RWPE2 (cell line): ENCODE data around the gene ARL8A.
A peak's percentile ranks its signal among the peaks of the same experiment; 100 is the strongest.

ENCODE experiments used
- ATAC-seq: fragments of 200-7000 bp; cut with Tn5 transposase; 3 replicates; pipeline ENCODE4 v1.9.1; 2021; ENCODE audit warnings: low read depth
- DNase-seq: peaks from one replicate; pipeline ENCODE4 v3.0.0-alpha.2; 2020; ENCODE audit warnings: low spot score
- H3K27ac ChIP-seq: fragments of 450-650 bp; 2 replicates; pipeline ENCODE4 v1.5.1; 2017; ENCODE audit warnings: mild to moderate bottlenecking; ENCODE audit not compliant: poor library complexity, severe bottlenecking
- H3K27me3 ChIP-seq: fragments of 250-450 bp; sonication (Bioruptor Pico); 2 replicates; pipeline ENCODE4 v1.5.1; 2021; ENCODE audit warnings: mild to moderate bottlenecking, moderate library complexity; ENCODE audit not compliant: insufficient read depth, poor library complexity, severe bottlenecking
- H3K36me3 ChIP-seq: fragments of 250-450 bp; sonication (Bioruptor Pico); 2 replicates; pipeline ENCODE4 v1.5.1; 2020; ENCODE audit warnings: low read depth, mild to moderate bottlenecking, moderate library complexity
- H3K4me1 ChIP-seq: fragments of 250-450 bp; sonication (Bioruptor Pico); 2 replicates; pipeline ENCODE4 v1.5.1; 2021; ENCODE audit warnings: mild to moderate bottlenecking, moderate library complexity; ENCODE audit not compliant: insufficient read depth, poor library complexity, severe bottlenecking
- H3K4me3 ChIP-seq: fragments of 250-450 bp; sonication (Bioruptor Pico); 2 replicates; pipeline ENCODE4 v1.5.1; 2021; ENCODE audit warnings: mild to moderate bottlenecking, moderate library complexity; ENCODE audit not compliant: severe bottlenecking
- H3K9me3 ChIP-seq: fragments of 250-450 bp; sonication (Bioruptor Pico); 2 replicates; pipeline ENCODE4 v1.5.1; 2021; ENCODE audit warnings: mild to moderate bottlenecking, moderate library complexity; ENCODE audit not compliant: severe bottlenecking
- TF ChIP-seq, protein P1 (sequence below): fragments of 450-650 bp; IDR thresholded peaks from one replicate; pipeline ENCODE4 v1.5.1; 2017; ENCODE audit warnings: mild to moderate bottlenecking, moderate library complexity; ENCODE audit not compliant: poor library complexity, severe bottlenecking

ARL8A gene

GRCh38 chr1:202189918-202190715 is 45.6 kb upstream of the ARL8A start:
- Histone ChIP-seq H3K4me3 (no peak overlapping the region), H3K36me3 (no peaks in the 10 kb centered on the region), H3K4me1 (no peaks in the 10 kb centered on the region), H3K27ac (no peak overlapping the region), H3K9me3 (no peaks in the 10 kb centered on the region), H3K27me3 (peaks cover 3% of the 10 kb centered on the region)
- TF ChIP-seq, protein P1, sequence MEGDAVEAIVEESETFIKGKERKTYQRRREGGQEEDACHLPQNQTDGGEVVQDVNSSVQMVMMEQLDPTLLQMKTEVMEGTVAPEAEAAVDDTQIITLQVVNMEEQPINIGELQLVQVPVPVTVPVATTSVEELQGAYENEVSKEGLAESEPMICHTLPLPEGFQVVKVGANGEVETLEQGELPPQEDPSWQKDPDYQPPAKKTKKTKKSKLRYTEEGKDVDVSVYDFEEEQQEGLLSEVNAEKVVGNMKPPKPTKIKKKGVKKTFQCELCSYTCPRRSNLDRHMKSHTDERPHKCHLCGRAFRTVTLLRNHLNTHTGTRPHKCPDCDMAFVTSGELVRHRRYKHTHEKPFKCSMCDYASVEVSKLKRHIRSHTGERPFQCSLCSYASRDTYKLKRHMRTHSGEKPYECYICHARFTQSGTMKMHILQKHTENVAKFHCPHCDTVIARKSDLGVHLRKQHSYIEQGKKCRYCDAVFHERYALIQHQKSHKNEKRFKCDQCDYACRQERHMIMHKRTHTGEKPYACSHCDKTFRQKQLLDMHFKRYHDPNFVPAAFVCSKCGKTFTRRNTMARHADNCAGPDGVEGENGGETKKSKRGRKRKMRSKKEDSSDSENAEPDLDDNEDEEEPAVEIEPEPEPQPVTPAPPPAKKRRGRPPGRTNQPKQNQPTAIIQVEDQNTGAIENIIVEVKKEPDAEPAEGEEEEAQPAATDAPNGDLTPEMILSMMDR = no peak
- DNase-seq = no peak
- ATAC-seq = peak; percentile 31; the same call in 1 of the 3 replicates

DNA sequence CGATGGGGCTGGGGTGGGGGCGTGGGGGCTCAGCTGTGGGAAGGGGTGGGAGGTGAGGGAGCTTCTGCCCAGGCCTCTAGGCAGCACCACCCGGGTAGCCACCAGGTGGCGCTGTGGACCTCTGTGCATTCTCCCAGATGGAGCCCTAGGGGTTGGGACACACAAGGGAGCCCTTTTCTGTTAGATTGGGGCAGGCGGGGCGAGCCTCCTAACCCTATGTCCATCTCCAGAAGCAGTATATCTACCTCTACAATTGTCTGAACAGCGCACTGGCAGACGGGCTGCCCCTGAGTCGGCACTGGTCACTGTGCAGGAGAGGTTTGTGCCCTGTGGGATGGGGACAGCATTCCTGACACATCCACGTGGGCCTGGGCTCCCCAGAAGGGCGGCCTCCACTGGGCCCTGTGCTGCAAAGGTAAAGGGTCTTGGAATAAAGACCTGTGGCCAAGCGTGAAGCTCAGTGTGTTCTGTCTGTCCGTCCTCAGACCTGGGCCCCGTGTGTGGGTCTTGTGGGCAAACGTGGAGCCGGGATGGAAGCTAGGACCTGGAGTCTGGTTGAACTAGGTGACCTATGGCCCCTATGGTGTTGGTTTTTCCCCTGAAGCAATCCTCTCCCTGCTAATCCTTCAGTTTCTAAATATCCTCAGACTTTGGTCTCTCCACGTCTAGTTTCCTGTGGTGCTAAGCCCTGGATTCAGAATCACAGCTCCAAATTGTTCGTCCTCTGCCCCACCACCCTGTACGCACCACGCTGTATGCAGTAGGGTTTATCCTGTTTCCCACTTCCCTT is 44.7 kb upstream of the ARL8A start:
- ATAC-seq (peak; percentile 65), DNase-seq (no peak)
- no peaks in the 10 kb centered on the region for H3K9me3 ChIP-seq
- H3K4me1 ChIP-seq = no peaks in the 10 kb centered on the region
- no peaks in the 10 kb centered on the region for H3K36me3 ChIP-seq
- no peak overlapping the region for H3K4me3 ChIP-seq
- no peak overlapping the region for H3K27ac ChIP-seq
- peaks cover 3% of the 10 kb centered on the region for H3K27me3 ChIP-seq
- TF ChIP-seq, protein P1 = peak; percentile 76

- ATAC-seq = no peak
- DNase-seq = no peak
- Histone ChIP-seq H3K4me3 (no peak overlapping the region), H3K27ac (no peak overlapping the region), H3K36me3 (no peaks in the 10 kb centered on the region), H3K4me1 (no peaks in the 10 kb centered on the region), H3K9me3 (no peaks in the 10 kb centered on the region), H3K27me3 (no peaks in the 10 kb centered on the region)
- TF ChIP-seq, protein P1 = no peak
Measured at GRCh38 chr1:202187697-202188407, 43.3 kb upstream of the ARL8A start.

GRCh38 chr1:202187041-202187671 is 42.6 kb upstream of the ARL8A start:
- TF ChIP-seq, protein P1 = no peak

More at GRCh38 chr1:202187041-202187671, 42.6 kb upstream of the ARL8A start:
- no peak for DNase-seq
- no peak overlapping the region for H3K4me3 ChIP-seq
- no peaks in the 10 kb centered on the region for H3K4me1 ChIP-seq
- H3K9me3 ChIP-seq = no peaks in the 10 kb centered on the region
- H3K27me3 ChIP-seq = no peaks in the 10 kb centered on the region
- no peak for ATAC-seq
- H3K36me3 ChIP-seq = no peaks in the 10 kb centered on the region
- H3K27ac ChIP-seq = no peak overlapping the region
